ENCODE data around the gene MORN4. TPM values are rescaled to one million over a fixed set of nuclear protein-coding genes. Genes with fewer than 3 reads are reported as not detected.

Gene MORN4
- total and polyA plus RNA-seq, 4 donors: 4.1 to 16.1 (median 7.0) TPM

DNA sequence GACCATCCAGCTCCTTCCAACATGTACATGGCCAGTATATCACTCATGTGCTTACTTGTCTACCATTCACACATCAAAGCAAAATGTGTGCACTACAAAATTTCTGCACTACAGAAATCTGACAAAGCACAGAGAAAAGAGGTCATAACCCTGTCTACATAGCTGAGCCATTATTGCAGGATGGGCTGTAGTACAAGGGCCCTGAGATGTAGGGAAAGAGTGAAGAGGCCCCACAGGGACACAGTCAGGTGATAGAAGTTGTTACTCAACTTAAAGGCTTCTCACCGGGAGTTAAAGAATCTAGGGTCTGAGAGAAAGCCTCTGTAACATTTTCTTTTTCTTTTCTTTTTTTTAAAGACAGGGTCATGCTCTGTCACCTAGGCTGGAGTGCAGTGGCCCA, 36.3 kb upstream of the MORN4 start:
- Histone ChIP-seq H3K4me3 (no peak overlapping the region), H3K27me3 (ENCODE audit: control insufficient read depth in 3 of 3, insufficient read depth in 3 of 3, low read length in 2 of 3) (no peaks in the 10 kb centered on the region), H3K9me3 (ENCODE audit: control insufficient read depth in 4 of 4, insufficient read depth in 3 of 4, low read length in 3 of 4) (no peaks in the 10 kb centered on the region), H3K27ac (ENCODE audit: low read depth in 1 of 2, low read length in 1 of 2) (no peak overlapping the region), H3K4me1 (ENCODE audit: control insufficient read depth in 5 of 5, insufficient read depth in 5 of 5, low read length in 5 of 5) (no peaks in the 10 kb centered on the region), H3K36me3 (ENCODE audit: control insufficient read depth in 4 of 4, insufficient read depth in 4 of 4, low read length in 4 of 4) (peaks cover 23 to 32% (median 27%) of the 10 kb centered on the region in 4 donors), H3K9ac (ENCODE audit: insufficient read depth in 1 of 2, low read length in 2 of 2) (no peak overlapping the region)
- WGBS, 2 donors: 52 to 60% methylated on average over 1 of the region's 1 CpG
- ATAC-seq (ENCODE audit: insufficient read depth, low FRiP score) (no peak), DNase-seq (no peak)
- TF ChIP-seq, protein P1, sequence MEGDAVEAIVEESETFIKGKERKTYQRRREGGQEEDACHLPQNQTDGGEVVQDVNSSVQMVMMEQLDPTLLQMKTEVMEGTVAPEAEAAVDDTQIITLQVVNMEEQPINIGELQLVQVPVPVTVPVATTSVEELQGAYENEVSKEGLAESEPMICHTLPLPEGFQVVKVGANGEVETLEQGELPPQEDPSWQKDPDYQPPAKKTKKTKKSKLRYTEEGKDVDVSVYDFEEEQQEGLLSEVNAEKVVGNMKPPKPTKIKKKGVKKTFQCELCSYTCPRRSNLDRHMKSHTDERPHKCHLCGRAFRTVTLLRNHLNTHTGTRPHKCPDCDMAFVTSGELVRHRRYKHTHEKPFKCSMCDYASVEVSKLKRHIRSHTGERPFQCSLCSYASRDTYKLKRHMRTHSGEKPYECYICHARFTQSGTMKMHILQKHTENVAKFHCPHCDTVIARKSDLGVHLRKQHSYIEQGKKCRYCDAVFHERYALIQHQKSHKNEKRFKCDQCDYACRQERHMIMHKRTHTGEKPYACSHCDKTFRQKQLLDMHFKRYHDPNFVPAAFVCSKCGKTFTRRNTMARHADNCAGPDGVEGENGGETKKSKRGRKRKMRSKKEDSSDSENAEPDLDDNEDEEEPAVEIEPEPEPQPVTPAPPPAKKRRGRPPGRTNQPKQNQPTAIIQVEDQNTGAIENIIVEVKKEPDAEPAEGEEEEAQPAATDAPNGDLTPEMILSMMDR (IDR thresholded peaks at IDR 0.05; ENCODE audit: control extremely low read depth, extremely low read depth): no peak

DNA sequence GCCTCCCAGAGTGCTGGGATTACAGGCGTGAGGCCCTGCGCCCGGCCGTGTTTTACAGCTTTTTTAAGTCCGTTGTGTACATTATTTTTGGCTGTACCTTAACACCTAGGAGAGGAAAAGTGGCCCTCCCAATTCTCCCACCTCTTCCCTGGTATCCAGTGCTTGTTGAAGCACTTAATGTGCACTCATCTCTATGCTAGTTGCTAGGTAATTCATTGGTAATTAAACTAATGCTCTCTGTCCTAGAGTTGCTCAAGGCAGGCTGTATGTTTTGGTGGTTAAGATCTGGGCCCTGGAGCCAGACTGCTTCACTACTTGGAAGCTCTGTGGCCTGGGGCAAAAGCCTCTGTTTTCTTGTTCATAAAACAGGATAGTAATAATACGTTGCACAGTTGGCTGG, 34.2 kb upstream of the MORN4 start:
- ATAC-seq (ENCODE audit: insufficient read depth, low FRiP score): no peak
- no peak overlapping the region for H3K9ac ChIP-seq (ENCODE audit: insufficient read depth in 1 of 2, low read length in 2 of 2)
- no peak for DNase-seq
- H3K4me1 ChIP-seq (ENCODE audit: control insufficient read depth in 5 of 5, insufficient read depth in 5 of 5, low read length in 5 of 5): no peaks in the 10 kb centered on the region
- no peaks in the 10 kb centered on the region for H3K9me3 ChIP-seq (ENCODE audit: control insufficient read depth in 4 of 4, insufficient read depth in 3 of 4, low read length in 3 of 4)
- no peak overlapping the region for H3K4me3 ChIP-seq
- H3K27ac ChIP-seq (ENCODE audit: low read depth in 1 of 2, low read length in 1 of 2): no peak overlapping the region
- WGBS, 2 donors: 77 to 97% methylated on average over 6 of the region's 6 CpGs
- no peaks in the 10 kb centered on the region for H3K27me3 ChIP-seq (ENCODE audit: control insufficient read depth in 3 of 3, insufficient read depth in 3 of 3, low read length in 2 of 3)
- H3K36me3 ChIP-seq (ENCODE audit: control insufficient read depth in 4 of 4, insufficient read depth in 4 of 4, low read length in 4 of 4): peaks cover 23 to 27% (median 25%) of the 10 kb centered on the region in 4 donors
- TF ChIP-seq, protein P1 (IDR thresholded peaks at IDR 0.05; ENCODE audit: control extremely low read depth, extremely low read depth): no peak

DNA sequence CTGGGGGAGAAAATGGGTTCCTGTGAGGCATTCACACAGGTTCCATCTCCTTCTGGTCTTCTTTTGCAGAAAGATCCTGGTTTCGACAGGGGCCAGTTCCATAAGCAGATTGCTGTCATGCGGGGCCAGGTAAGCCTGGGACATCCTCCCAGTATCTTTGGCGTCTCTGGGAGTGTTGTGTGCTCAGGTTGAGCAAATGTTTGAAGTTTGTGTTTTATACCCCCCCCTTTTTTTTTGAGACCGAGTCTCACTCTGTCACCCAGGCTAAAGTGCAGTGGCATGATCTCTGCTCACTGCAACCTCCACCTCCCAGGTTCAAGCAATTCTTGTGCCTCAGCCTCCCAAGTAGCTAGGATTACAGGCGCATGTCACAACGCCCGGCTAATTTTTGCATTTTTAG, 33.7 kb upstream of the MORN4 start:
- 96 to 98% methylated on average over 7 of the region's 7 CpGs for WGBS, 2 donors
- Histone ChIP-seq H3K9me3 (ENCODE audit: control insufficient read depth in 4 of 4, insufficient read depth in 3 of 4, low read length in 3 of 4) (no peaks in the 10 kb centered on the region), H3K9ac (ENCODE audit: insufficient read depth in 1 of 2, low read length in 2 of 2) (no peak overlapping the region), H3K27me3 (ENCODE audit: control insufficient read depth in 3 of 3, insufficient read depth in 3 of 3, low read length in 2 of 3) (no peaks in the 10 kb centered on the region), H3K4me1 (ENCODE audit: control insufficient read depth in 5 of 5, insufficient read depth in 5 of 5, low read length in 5 of 5) (no peaks in the 10 kb centered on the region), H3K27ac (ENCODE audit: low read depth in 1 of 2, low read length in 1 of 2) (no peak overlapping the region), H3K36me3 (ENCODE audit: control insufficient read depth in 4 of 4, insufficient read depth in 4 of 4, low read length in 4 of 4) (peaks cover 24 to 30% (median 25%) of the 10 kb centered on the region in 4 donors), H3K4me3 (no peak overlapping the region)
- no peak for DNase-seq
- ATAC-seq (ENCODE audit: insufficient read depth, low FRiP score): no peak
- TF ChIP-seq, protein P1 (IDR thresholded peaks at IDR 0.05; ENCODE audit: control extremely low read depth, extremely low read depth): no peak

DNA sequence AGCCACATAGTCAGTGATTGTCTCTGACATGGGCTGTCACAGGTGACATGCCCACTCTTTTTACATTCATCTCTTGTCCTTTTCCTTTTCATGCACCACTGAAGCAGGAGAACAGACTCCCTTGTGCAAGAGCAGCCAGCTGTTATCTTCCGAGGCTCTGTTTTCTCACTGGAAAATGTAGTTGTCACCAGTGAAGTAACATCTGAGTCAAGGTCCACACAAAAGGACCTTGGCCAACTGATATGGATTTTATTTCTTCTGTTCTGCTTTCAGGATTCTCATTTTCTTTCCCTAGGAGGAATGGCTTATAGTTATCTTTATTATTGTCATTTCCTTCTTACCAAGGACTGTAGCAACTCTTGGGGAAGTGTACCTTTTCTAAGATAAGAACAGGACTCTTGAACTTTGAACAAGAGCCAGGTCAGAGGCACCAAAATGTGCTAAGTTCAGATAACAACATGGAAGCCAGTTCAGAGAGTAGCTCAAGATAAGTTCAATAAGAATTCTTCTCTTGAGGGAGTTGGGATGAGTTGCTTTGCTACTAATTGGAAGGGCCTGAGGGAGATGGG, 31.1 kb upstream of the MORN4 start:
- Histone ChIP-seq H3K9ac (ENCODE audit: insufficient read depth in 1 of 2, low read length in 2 of 2) (no peak overlapping the region), H3K4me1 (ENCODE audit: control insufficient read depth in 5 of 5, insufficient read depth in 5 of 5, low read length in 5 of 5) (no peaks in the 10 kb centered on the region), H3K4me3 (no peak overlapping the region), H3K27me3 (ENCODE audit: control insufficient read depth in 3 of 3, insufficient read depth in 3 of 3, low read length in 2 of 3) (no peaks in the 10 kb centered on the region), H3K9me3 (ENCODE audit: control insufficient read depth in 4 of 4, insufficient read depth in 3 of 4, low read length in 3 of 4) (no peaks in the 10 kb centered on the region), H3K27ac (ENCODE audit: low read depth in 1 of 2, low read length in 1 of 2) (no peak overlapping the region), H3K36me3 (ENCODE audit: control insufficient read depth in 4 of 4, insufficient read depth in 4 of 4, low read length in 4 of 4) (peaks cover 16 to 30% (median 25%) of the 10 kb centered on the region in 4 donors)
- DNase-seq (no peak), ATAC-seq (ENCODE audit: insufficient read depth, low FRiP score) (no peak)
- TF ChIP-seq, protein P1 (IDR thresholded peaks at IDR 0.05; ENCODE audit: control extremely low read depth, extremely low read depth): no peak
- 73 to 75% methylated on average over 1 of the region's 1 CpG for WGBS, 2 donors

Measured in lung (tissue), 12 donors.